K562 (cell line): ENCODE measurements around the gene LMAN1L. TPM values are rescaled to one million over a fixed set of nuclear protein-coding genes. Genes with fewer than 3 reads are reported as not detected.
A peak's percentile ranks its signal among the peaks of the same experiment; 100 is the strongest.

ENCODE experiments used
- ATF3 ChIP-seq, 2 experiments: fragments of 450-650 bp in 1 of 2; sonication (generic) in 1 of 2; formaldehyde crosslinking in 1 of 2; IDR thresholded peaks in 1 of 2; conservative IDR thresholded peaks in 1 of 2; 2 replicates each; pipeline versions ENCODE4 v1.6.1 to v1.8.1; 2016 to 2023; ENCODE audit warnings: mild to moderate bottlenecking in 2 of 2, moderate library complexity in 2 of 2, inconsistent platforms in 1 of 2, missing genetic modification reagents in 1 of 2
- ELK1 ChIP-seq: sonication (generic); formaldehyde crosslinking; IDR thresholded peaks from 2 replicates; pipeline ENCODE4 v1.8.1; 2022; ENCODE audit warnings: missing genetic modification reagents
- GABPA ChIP-seq: fragments of 200-800 bp; sonication (Bioruptor generic); conservative IDR thresholded peaks from 2 replicates; pipeline ENCODE4 v1.6.1; 2016; ENCODE audit warnings: low read depth, missing genetic modification characterization, missing compliant biosample characterization
- GATAD2B ChIP-seq: fragments of 450-650 bp; IDR thresholded peaks from 2 replicates; pipeline ENCODE4 v1.6.1; 2017; ENCODE audit warnings: mild to moderate bottlenecking, borderline replicate concordance
- HLTF ChIP-seq: fragments of 450-650 bp; IDR thresholded peaks from 2 replicates; pipeline ENCODE4 v1.6.1; 2016
- MCM5 ChIP-seq: fragments of 450-650 bp; IDR thresholded peaks from 2 replicates; pipeline ENCODE4 v1.6.1; 2016; ENCODE audit warnings: low read depth
- NFATC3 ChIP-seq: fragments of 450-650 bp; IDR thresholded peaks from 2 replicates; pipeline ENCODE4 v1.6.1; 2017; ENCODE audit warnings: mild to moderate bottlenecking
- NR0B1 ChIP-seq: fragments of 450-650 bp; IDR thresholded peaks from one replicate; pipeline ENCODE4 v1.6.1; 2018; ENCODE audit warnings: mild to moderate bottlenecking, moderate library complexity; ENCODE audit not compliant: partially characterized antibody
- POLR2H ChIP-seq: IDR thresholded peaks from 2 replicates; pipeline ENCODE4 v1.6.1; 2016; ENCODE audit warnings: missing genetic modification characterization, low read depth, mild to moderate bottlenecking, control low read depth, missing compliant biosample characterization, moderate library complexity
- PRMT5 ChIP-seq: sonication (generic); formaldehyde crosslinking; IDR thresholded peaks from 2 replicates; pipeline ENCODE4 v1.5.0; 2020; ENCODE audit warnings: missing genetic modification reagents
- SAP30 ChIP-seq: fragments of 200-600 bp; sonication (generic); IDR thresholded peaks from 2 replicates; pipeline ENCODE4 v1.6.1; 2012; ENCODE audit warnings: borderline replicate concordance, low read depth, mild to moderate bottlenecking, moderate library complexity, low read length, control low read depth, inconsistent platforms; ENCODE audit not compliant: insufficient read depth, poor library complexity, severe bottlenecking
- SREBF1 ChIP-seq: fragments of 150-350 bp; IDR thresholded peaks from 2 replicates; pipeline ENCODE4 v1.6.1; 2014; ENCODE audit warnings: antibody characterized with exemption, low read depth, low read length, borderline replicate concordance
- SREBF2 ChIP-seq: sonication (generic); formaldehyde crosslinking; IDR thresholded peaks from 2 replicates; pipeline ENCODE4 v1.4.0; 2020; ENCODE audit warnings: mild to moderate bottlenecking, missing genetic modification reagents
- VEZF1 ChIP-seq: fragments of 200-800 bp; sonication (Bioruptor generic); IDR thresholded peaks from 2 replicates; pipeline ENCODE4 v1.6.1; 2017; ENCODE audit warnings: missing genetic modification characterization, missing compliant biosample characterization
- ZBTB26 ChIP-seq: fragments of 450-650 bp; formaldehyde crosslinking; IDR thresholded peaks from 2 replicates; pipeline ENCODE4 v1.4.0; 2022; ENCODE audit warnings: missing genetic modification characterization
- ZBTB33 ChIP-seq: sonication (generic); formaldehyde crosslinking; IDR thresholded peaks from 2 replicates; pipeline ENCODE4 v1.8.1; 2023; ENCODE audit warnings: mild to moderate bottlenecking, missing genetic modification reagents
- ZNF507 ChIP-seq: conservative IDR thresholded peaks from 2 replicates; pipeline ENCODE4 v1.6.1; 2017; ENCODE audit warnings: missing genetic modification characterization, missing compliant biosample characterization
- ZNF766 ChIP-seq: fragments of 200-800 bp; sonication (Bioruptor generic); conservative IDR thresholded peaks from 2 replicates; pipeline ENCODE4 v1.6.1; 2016; ENCODE audit warnings: missing genetic modification characterization, missing compliant biosample characterization
- polyA plus RNA-seq, 8 experiments: library from polyadenylated mRNA; depleted of rRNA in 4 of 8; stranded (reverse) in 5 of 8; unstranded in 3 of 8; fragments of >200 nt; fragmentation: Nextera tagmentation in 2 of 8; fragmentation: Illumina TruSeq in 1 of 8; extraction: Ambion mirVana in 2 of 8; extraction: Trizol in 1 of 8; gene quantifications; 2 replicates each; pipeline versions ENCODE4 v1.2.1 to v1.2.3, GENCODE V29; 2011 to 2014; ENCODE audit warnings: inconsistent platforms in 1 of 8, missing spikeins in 1 of 8
- total RNA-seq, 7 experiments: library from RNA; depleted of rRNA in 6 of 7; stranded (reverse); fragments of >200 nt in 6 of 7; fragmentation: Illumina TruSeq in 2 of 7; extraction: Trizol in 2 of 7; gene quantifications; 2 replicates each; pipeline versions ENCODE4 v1.2.1 to v1.2.3, GENCODE V29; 2011 to 2021; ENCODE audit warnings: low replicate concordance in 1 of 7

The LMAN1L gene
- total and polyA plus RNA-seq, 9 of the 15 experiments (the other 6 are each of a cell fraction or from before 2014, with no cell fraction given) = not detected

GRCh38 chr15:74842581-74843444 lies 30.2 kb downstream of the LMAN1L start, which contains the start of gene ULK3 (continued):
- TF ChIP-seq ELK1 (CRISPR knock-in tag) (no peak), ZNF766 (peak; percentile 62; the same call in 1 of the 2 replicates), PRMT5 (CRISPR knock-in tag) (no peak), SREBF2 (CRISPR knock-in tag) (no peak), SAP30 (peak; percentile 66), ZBTB26 (CRISPR knock-in tag) (no peak), VEZF1 (CRISPR knock-in tag) (peak; percentile 95), ATF3 (IDR thresholded peaks at IDR 0.05) (no peak), ATF3 (CRISPR knock-in tag; conservative IDR thresholded peaks at IDR 0.05) (0 out of 2 replicates have a peak, but pooled peaks have one; percentile 53), POLR2H (no peak; the same call in 1 of the 2 replicates), GABPA (tag) (peak; percentile 86), ZBTB33 (CRISPR knock-in tag) (no peak; the same call in 1 of the 2 replicates), ZNF507 (no peak), NR0B1 (no peak), HLTF (no peak), GATAD2B (peak; percentile 94), NFATC3 (no peak), MCM5 (no peak), SREBF1 (no peak)
